HG03378 (cell line): ENCODE measurements around the gene KAT5.
"Not testable (repeated sequence)": the region's sequence is repeated elsewhere in the genome, so short reads cannot be mapped to it uniquely, and the experiment has no call there.

Experiments used
- ATAC-seq: cut with Tn5 transposase; IDR thresholded peaks from one replicate; pipeline ENCODE4 v1.9.1; 2021; ENCODE audit warnings: mild to moderate bottlenecking, moderate library complexity; ENCODE audit not compliant: unreplicated experiment

The KAT5 gene

GRCh38 chr11:65708451-65708850, 3.6 kb upstream of the KAT5 start:
- ATAC-seq, result no peak

GRCh38 chr11:65709661-65710060, 2.4 kb upstream of the KAT5 start:
- ATAC-seq, result no peak

GRCh38 chr11:65710421-65710820, 1.6 kb upstream of the KAT5 start:
- ATAC-seq, result no peak

GRCh38 chr11:65712633-65713076, 603 bp downstream of the KAT5 start:
- ATAC-seq, result peak; percentile 30

GRCh38 chr11:65713212-65713969, 1.3 kb downstream of the KAT5 start:
- ATAC-seq, result no peak

- ATAC-seq, result no peak
These were observed 2.4 kb downstream of the KAT5 start for GRCh38 chr11:65714433-65714832.

GRCh38 chr11:65716302-65716701, 4.2 kb downstream of the KAT5 start:
- no peak for ATAC-seq

- no peak for ATAC-seq
These were observed 4.8 kb downstream of the KAT5 start for GRCh38 chr11:65716774-65717405.

- no peak for ATAC-seq
These were observed 5.9 kb downstream of the KAT5 start for GRCh38 chr11:65717906-65718305.

- no peak for ATAC-seq
These were observed 6.5 kb downstream of the KAT5 start for GRCh38 chr11:65718531-65718930.

- no peak for ATAC-seq
These were observed 7.0 kb downstream of the KAT5 start for GRCh38 chr11:65718964-65719492.

GRCh38 chr11:65719871-65720210, 7.8 kb downstream of the KAT5 start:
- ATAC-seq, result peak; percentile 7

- ATAC-seq, result peak; percentile 52
These were observed 8.3 kb downstream of the KAT5 start, which contains the start of gene RNASEH2C for GRCh38 chr11:65720211-65720934. TSS of gene RNASEH2C (minus strand) at chr11:65720798. CDS start at chr11:65720758, 40 bp downstream.

GRCh38 chr11:65722261-65722660, 10.2 kb downstream of the KAT5 start:
- no peak for ATAC-seq

GRCh38 chr11:65726660-65727059, 14.6 kb downstream of the KAT5 start:
- no peak for ATAC-seq

- ATAC-seq, result no peak
These were observed 15.8 kb downstream of the KAT5 start for GRCh38 chr11:65727865-65728264.

- no peak for ATAC-seq
These were observed 18.4 kb downstream of the KAT5 start for GRCh38 chr11:65730461-65730860.

- ATAC-seq, result not testable (repeated sequence)
These were observed 23.1 kb downstream of the KAT5 start for GRCh38 chr11:65735111-65735510.

- ATAC-seq, result no peak
These were observed 24.8 kb downstream of the KAT5 start for GRCh38 chr11:65736810-65737209.

- no peak for ATAC-seq
These were observed 27.0 kb downstream of the KAT5 start for GRCh38 chr11:65739022-65739421.

GRCh38 chr11:65741185-65741584, 29.1 kb downstream of the KAT5 start:
- no peak for ATAC-seq

- ATAC-seq, result no peak
These were observed 30.3 kb downstream of the KAT5 start for GRCh38 chr11:65742353-65742752.
